Sigmoid colon (tissue), 7 donors: ENCODE data around the gene HLA-DQB1. TPM values are rescaled to one million over a fixed set of nuclear protein-coding genes. Genes with fewer than 3 reads are reported as not detected.

Experiments used
- DNase-seq: peaks from one replicate; pipeline ENCODE4 v3.0.0-alpha.2; 2019
- H3K27ac ChIP-seq, 4 donors: fragments of 200-600 bp; sonication (generic); one replicate each; pipeline ENCODE4 v1.5.1; 2016 to 2019; ENCODE audit warnings: mild to moderate bottlenecking in 1 of 4
- H3K27me3 ChIP-seq, 3 donors: fragments of 200-600 bp; sonication (generic); one replicate each; pipeline ENCODE4 v1.5.1; 2019; ENCODE audit warnings: mild to moderate bottlenecking in 1 of 3
- H3K36me3 ChIP-seq, 4 donors: fragments of 200-600 bp; sonication (generic); one replicate each; pipeline ENCODE4 v1.5.1; 2016 to 2019
- H3K4me1 ChIP-seq, 4 donors: fragments of 200-600 bp; sonication (generic); one replicate each; pipeline ENCODE4 v1.5.1; 2017 to 2019
- H3K4me3 ChIP-seq, 4 donors: fragments of 200-600 bp; sonication (generic); one replicate each; pipeline ENCODE4 v1.5.1; 2017 to 2019; ENCODE audit warnings: mild to moderate bottlenecking in 2 of 4, moderate library complexity in 1 of 4
- H3K9me3 ChIP-seq, 4 donors: fragments of 200-600 bp in 3 of 4; sonication (generic) in 3 of 4; one replicate each; pipeline versions ENCODE4 v1.5.1 to v1.6.1; 2013 to 2019
- CTCF ChIP-seq, 4 experiments: fragments of 450-650 bp in 3 of 4; fragments of 200-600 bp in 1 of 4; IDR thresholded peaks; one replicate each; pipeline ENCODE4 v1.5.1; 2016 to 2019; ENCODE audit warnings: antibody characterized with exemption in 4 of 4, mild to moderate bottlenecking in 3 of 4, moderate library complexity in 2 of 4
- EP300 ChIP-seq, 4 donors: sonication (generic); formaldehyde crosslinking; IDR thresholded peaks; one replicate each; pipeline ENCODE4 v1.6.1; 2017; ENCODE audit warnings: antibody characterized with exemption in 4 of 4
- POLR2A ChIP-seq, 2 donors: fragments of 450-650 bp; IDR thresholded peaks; one replicate each; pipeline ENCODE4 v1.6.1; 2016; ENCODE audit warnings: antibody characterized with exemption in 2 of 2, mild to moderate bottlenecking in 2 of 2, moderate library complexity in 2 of 2
- POLR2AphosphoS5 ChIP-seq, 4 donors: sonication (generic); formaldehyde crosslinking; IDR thresholded peaks; one replicate each; pipeline ENCODE4 v1.6.1; 2017; ENCODE audit warnings: antibody characterized with exemption in 4 of 4
- WGBS, 2 donors: extraction: QIAGEN DNeasy Blood & Tissue Kit; methylation state at CpG; one replicate each; pipeline ENCODE4 v1.1.7; 2013; 5-methylcytosine and 5-hydroxymethylcytosine counted together
- intact Hi-C: fragments of 100-400 bp; cut with DNase I; formaldehyde crosslinking; loops from one replicate; pipeline ENCODE4 v1.15.1; 2023
- polyA plus RNA-seq, 3 donors: library from polyadenylated mRNA; stranded (reverse); fragments of 200-250 nt; gene quantifications; one replicate each; pipeline ENCODE4 v1.2.3, GENCODE V29; 2013
- total RNA-seq, 4 donors: library from RNA; depleted of rRNA; stranded (reverse); fragments of >200 nt; gene quantifications; one replicate each; pipeline ENCODE4 v1.1.0, GENCODE V29; 2016
- donor health status: healthy with polysubstance abuse.
- donor health status: Bipolar disorder and iron deficiency.
- donor health status: healthy.

The HLA-DQB1 gene
- total and polyA plus RNA-seq, 7 donors, result under 0.01 to 182 (median 3.5) TPM

- H3K4me1 ChIP-seq, result no peaks in the 10 kb centered on the region
- TF ChIP-seq POLR2A (IDR thresholded peaks at IDR 0.05) (no peak), CTCF (IDR thresholded peaks at IDR 0.05) (no peak), POLR2AphosphoS5 (IDR thresholded peaks at IDR 0.05) (no peak), EP300 (IDR thresholded peaks at IDR 0.05) (no peak)
- peaks cover 0 to 6% (median 0%) of the 10 kb centered on the region in 4 donors for H3K9me3 ChIP-seq
- DNase-seq, result no peak
- no peaks in the 10 kb centered on the region for H3K36me3 ChIP-seq
- intact Hi-C loops, result no loop called here
- no peak overlapping the region for H3K27ac ChIP-seq
- peaks cover 0 to 4% (median 0%) of the 10 kb centered on the region in 3 donors for H3K27me3 ChIP-seq
- no peak overlapping the region for H3K4me3 ChIP-seq
These were observed 3.4 kb upstream of the HLA-DQB1 start for GRCh38 chr6:32669893-32670292.

- TF ChIP-seq CTCF (IDR thresholded peaks at IDR 0.05), result no peak
- TF ChIP-seq EP300 (IDR thresholded peaks at IDR 0.05), result no peak
- TF ChIP-seq POLR2AphosphoS5 (IDR thresholded peaks at IDR 0.05), result no peak
- TF ChIP-seq POLR2A (IDR thresholded peaks at IDR 0.05), result no peak
- no peak overlapping the region for H3K4me3 ChIP-seq
- peaks cover 0 to 4% (median 0%) of the 10 kb centered on the region in 3 donors for H3K27me3 ChIP-seq
- no peak for DNase-seq
- no peaks in the 10 kb centered on the region for H3K36me3 ChIP-seq
- H3K9me3 ChIP-seq, result peaks cover 0 to 6% (median 0%) of the 10 kb centered on the region in 4 donors
- H3K27ac ChIP-seq, result no peak overlapping the region
- 90 to 91% methylated on average over 4 of the region's 4 CpGs for WGBS, 2 donors
- intact Hi-C loops, result no loop called here
- H3K4me1 ChIP-seq, result no peaks in the 10 kb centered on the region
These were observed 2.8 kb upstream of the HLA-DQB1 start for GRCh38 chr6:32669240-32669639.

GRCh38 chr6:32668226-32668747, 1.8 kb upstream of the HLA-DQB1 start:
- H3K36me3 ChIP-seq, result no peaks in the 10 kb centered on the region
- no peak overlapping the region for H3K27ac ChIP-seq
- H3K9me3 ChIP-seq, result peaks cover 0 to 6% (median 0%) of the 10 kb centered on the region in 4 donors
- no peaks in the 10 kb centered on the region for H3K4me1 ChIP-seq
- 10 to 25% methylated on average over 5 of the region's 5 CpGs for WGBS, 2 donors
- peaks cover 0 to 4% (median 0%) of the 10 kb centered on the region in 3 donors for H3K27me3 ChIP-seq
- no peak overlapping the region for H3K4me3 ChIP-seq
- TF ChIP-seq CTCF (IDR thresholded peaks at IDR 0.05) (no peak), EP300 (IDR thresholded peaks at IDR 0.05) (no peak), POLR2A (IDR thresholded peaks at IDR 0.05) (no peak), POLR2AphosphoS5 (IDR thresholded peaks at IDR 0.05) (peak in 1 of 4 donors; percentile 22)
- intact Hi-C loops, result no loop called here
- DNase-seq, result no peak

- Histone ChIP-seq H3K9me3 (no peaks in the 10 kb centered on the region), H3K36me3 (no peaks in the 10 kb centered on the region), H3K27me3 (peaks cover 0 to 4% (median 0%) of the 10 kb centered on the region in 3 donors), H3K4me1 (no peaks in the 10 kb centered on the region), H3K27ac (no peak overlapping the region), H3K4me3 (no peak overlapping the region)
- DNase-seq, result no peak
- no peak for TF ChIP-seq POLR2A (IDR thresholded peaks at IDR 0.05)
- TF ChIP-seq POLR2AphosphoS5 (IDR thresholded peaks at IDR 0.05), result no peak
- no peak for TF ChIP-seq CTCF (IDR thresholded peaks at IDR 0.05)
- TF ChIP-seq EP300 (IDR thresholded peaks at IDR 0.05), result no peak
- intact Hi-C loops, result no loop called here
- 11 to 26% methylated on average over 3 of the region's 3 CpGs for WGBS, 2 donors
These were observed 796 bp downstream of the HLA-DQB1 start for GRCh38 chr6:32665661-32666060.

GRCh38 chr6:32664827-32665362, 1.6 kb downstream of the HLA-DQB1 start:
- H3K27me3 ChIP-seq, result peaks cover 0 to 4% (median 0%) of the 10 kb centered on the region in 3 donors
- no peak overlapping the region for H3K27ac ChIP-seq
- H3K36me3 ChIP-seq, result no peaks in the 10 kb centered on the region
- 2 to 3% methylated on average over 47 of the region's 47 CpGs for WGBS, 2 donors
- H3K4me1 ChIP-seq, result no peaks in the 10 kb centered on the region
- TF ChIP-seq CTCF (IDR thresholded peaks at IDR 0.05) (no peak), EP300 (IDR thresholded peaks at IDR 0.05) (no peak), POLR2A (IDR thresholded peaks at IDR 0.05) (no peak), POLR2AphosphoS5 (IDR thresholded peaks at IDR 0.05) (no peak)
- no peak overlapping the region for H3K4me3 ChIP-seq
- peak; percentile 72 for DNase-seq
- no peaks in the 10 kb centered on the region for H3K9me3 ChIP-seq
- intact Hi-C loops, result no loop called here
